Suprapubic skin (tissue), 4 donors: ENCODE measurements around the gene RALGAPA2. TPM values are rescaled to one million over a fixed set of nuclear protein-coding genes. Genes with fewer than 3 reads are reported as not detected.

Source experiments
- DNase-seq, 2 donors: peaks; one replicate each; pipeline ENCODE4 v3.0.0-alpha.2; 2019; ENCODE audit warnings: low spot score in 2 of 2
- H3K27ac ChIP-seq: fragments of 200-600 bp; sonication (generic); one replicate; pipeline ENCODE4 v1.5.1; 2019
- H3K27me3 ChIP-seq: fragments of 200-600 bp; sonication (generic); one replicate; pipeline ENCODE4 v1.5.1; 2019
- H3K36me3 ChIP-seq: fragments of 200-600 bp; sonication (generic); one replicate; pipeline ENCODE4 v1.5.1; 2019
- H3K4me1 ChIP-seq: fragments of 200-600 bp; sonication (generic); one replicate; pipeline ENCODE4 v1.5.1; 2019
- H3K4me3 ChIP-seq: fragments of 200-600 bp; sonication (generic); one replicate; pipeline ENCODE4 v1.5.1; 2019; ENCODE audit warnings: mild to moderate bottlenecking
- H3K9me3 ChIP-seq: fragments of 200-600 bp; sonication (generic); one replicate; pipeline ENCODE4 v1.5.1; 2019
- CTCF ChIP-seq, 2 donors: fragments of 200-600 bp in 1 of 2; fragments of 450-650 bp in 1 of 2; sonication (generic) in 1 of 2; IDR thresholded peaks; one replicate each; pipeline ENCODE4 v1.5.1; 2016 to 2019; ENCODE audit warnings: antibody characterized with exemption in 2 of 2, mild to moderate bottlenecking in 1 of 2, moderate library complexity in 1 of 2
- EP300 ChIP-seq: sonication (generic); formaldehyde crosslinking; IDR thresholded peaks from one replicate; pipeline ENCODE4 v1.6.1; 2017; ENCODE audit warnings: antibody characterized with exemption
- POLR2A ChIP-seq, 2 donors: fragments of 450-650 bp; IDR thresholded peaks; one replicate each; pipeline ENCODE4 v1.6.1; 2017; ENCODE audit warnings: antibody characterized with exemption in 2 of 2, mild to moderate bottlenecking in 2 of 2, moderate library complexity in 2 of 2
- POLR2AphosphoS5 ChIP-seq, 3 donors: sonication (generic); formaldehyde crosslinking; IDR thresholded peaks; one replicate each; pipeline ENCODE4 v1.6.1; 2017; ENCODE audit warnings: antibody characterized with exemption in 3 of 3
- WGBS: methylation state at CpG from one replicate; pipeline ENCODE4 v1.1.5; 2018; 5-methylcytosine and 5-hydroxymethylcytosine counted together
- total RNA-seq, 4 donors: library from RNA; depleted of rRNA; stranded (reverse); fragments of >200 nt; gene quantifications; one replicate each; pipeline ENCODE4 v1.1.0, GENCODE V29; 2016

Gene RALGAPA2
- total RNA-seq, result 10 to 100 TPM; 51.9 to 97.8 (median 72.0) TPM

GRCh38 chr20:20712474-20713243 is at the start of gene RALGAPA2:
TSS of gene RALGAPA2 (minus strand) at chr20:20712644. CDS start at chr20:20712480, 164 bp downstream.
- Histone ChIP-seq H3K9me3 (no peaks in the 10 kb centered on the region), H3K27me3 (no peaks in the 10 kb centered on the region), H3K4me3 (peak within 1 kb of the TSS; percentile 95), H3K27ac (peak within 1 kb of the TSS; percentile 90), H3K4me1 (peaks cover 18% of the 10 kb centered on the region), H3K36me3 (no peaks in the 10 kb centered on the region)
- no peak for TF ChIP-seq EP300
- peak in 2 of 3 donors; percentile 41 to 52 for TF ChIP-seq POLR2AphosphoS5 (IDR thresholded peaks at IDR 0.05)
- TF ChIP-seq CTCF (IDR thresholded peaks at IDR 0.05), result peak in 1 of 2 donors; percentile 13
- peak in 1 of 2 donors; percentile 56 for TF ChIP-seq POLR2A (IDR thresholded peaks at IDR 0.05)
- WGBS, result under 1% methylated on average over 19 of the region's 87 CpGs
- DNase-seq, result peak; percentile 98 to 99

GRCh38 chr20:20761301-20761700 is 48.9 kb upstream of the RALGAPA2 start:
- H3K9me3 ChIP-seq, result no peaks in the 10 kb centered on the region
- DNase-seq, result no peak
- no peak overlapping the region for H3K4me3 ChIP-seq
- TF ChIP-seq EP300, result no peak
- no peak for TF ChIP-seq POLR2AphosphoS5 (IDR thresholded peaks at IDR 0.05)
- TF ChIP-seq POLR2A (IDR thresholded peaks at IDR 0.05), result no peak
- TF ChIP-seq CTCF (IDR thresholded peaks at IDR 0.05), result no peak
- H3K36me3 ChIP-seq, result no peaks in the 10 kb centered on the region
- H3K4me1 ChIP-seq, result peaks cover 3% of the 10 kb centered on the region
- 44% methylated on average over 1 of the region's 1 CpG for WGBS
- H3K27me3 ChIP-seq, result no peaks in the 10 kb centered on the region
- H3K27ac ChIP-seq, result no peak overlapping the region

- DNase-seq, result no peak
- Histone ChIP-seq H3K36me3 (no peaks in the 10 kb centered on the region), H3K9me3 (no peaks in the 10 kb centered on the region), H3K4me3 (no peak overlapping the region), H3K27me3 (no peaks in the 10 kb centered on the region), H3K4me1 (peaks cover 3% of the 10 kb centered on the region), H3K27ac (peak overlapping the region; percentile 66)
- WGBS, result 48% methylated on average over 6 of the region's 6 CpGs
- TF ChIP-seq POLR2A (IDR thresholded peaks at IDR 0.05), result no peak
- TF ChIP-seq CTCF (IDR thresholded peaks at IDR 0.05), result no peak
- no peak for TF ChIP-seq POLR2AphosphoS5 (IDR thresholded peaks at IDR 0.05)
- no peak for TF ChIP-seq EP300
Observed at GRCh38 chr20:20759132-20759531, 46.7 kb upstream of the RALGAPA2 start.

- H3K27ac ChIP-seq, result no peak overlapping the region
- no peaks in the 10 kb centered on the region for H3K36me3 ChIP-seq
- no peaks in the 10 kb centered on the region for H3K9me3 ChIP-seq
- DNase-seq, result no peak
- 95% methylated on average over 6 of the region's 6 CpGs for WGBS
- H3K27me3 ChIP-seq, result no peaks in the 10 kb centered on the region
- no peak overlapping the region for H3K4me3 ChIP-seq
- peaks cover 3% of the 10 kb centered on the region for H3K4me1 ChIP-seq
- TF ChIP-seq POLR2AphosphoS5 (IDR thresholded peaks at IDR 0.05), result no peak
- no peak for TF ChIP-seq EP300
- no peak for TF ChIP-seq CTCF (IDR thresholded peaks at IDR 0.05)
- TF ChIP-seq POLR2A (IDR thresholded peaks at IDR 0.05), result no peak
Observed at GRCh38 chr20:20755674-20756319, 43.4 kb upstream of the RALGAPA2 start.

- Histone ChIP-seq H3K4me3 (no peak overlapping the region), H3K4me1 (peaks cover 3% of the 10 kb centered on the region), H3K9me3 (no peaks in the 10 kb centered on the region), H3K36me3 (no peaks in the 10 kb centered on the region), H3K27ac (no peak overlapping the region), H3K27me3 (no peaks in the 10 kb centered on the region)
- 87% methylated on average over 4 of the region's 4 CpGs for WGBS
- TF ChIP-seq CTCF (IDR thresholded peaks at IDR 0.05) (no peak), POLR2AphosphoS5 (IDR thresholded peaks at IDR 0.05) (no peak)
- DNase-seq, result no peak
Observed at GRCh38 chr20:20755231-20755630, 42.8 kb upstream of the RALGAPA2 start.
